ENCODE measurements around the gene VCP. TPM values are rescaled to one million over a fixed set of nuclear protein-coding genes. Genes with fewer than 3 reads are reported as not detected.
A peak's percentile ranks its signal among the peaks of the same experiment; 100 is the strongest.

Gene VCP
- total and polyA plus RNA-seq, 9 of the 15 experiments (the other 6 are each of a cell fraction or from before 2014, with no cell fraction given): 7.1 to 257 (median 199) TPM

DNA sequence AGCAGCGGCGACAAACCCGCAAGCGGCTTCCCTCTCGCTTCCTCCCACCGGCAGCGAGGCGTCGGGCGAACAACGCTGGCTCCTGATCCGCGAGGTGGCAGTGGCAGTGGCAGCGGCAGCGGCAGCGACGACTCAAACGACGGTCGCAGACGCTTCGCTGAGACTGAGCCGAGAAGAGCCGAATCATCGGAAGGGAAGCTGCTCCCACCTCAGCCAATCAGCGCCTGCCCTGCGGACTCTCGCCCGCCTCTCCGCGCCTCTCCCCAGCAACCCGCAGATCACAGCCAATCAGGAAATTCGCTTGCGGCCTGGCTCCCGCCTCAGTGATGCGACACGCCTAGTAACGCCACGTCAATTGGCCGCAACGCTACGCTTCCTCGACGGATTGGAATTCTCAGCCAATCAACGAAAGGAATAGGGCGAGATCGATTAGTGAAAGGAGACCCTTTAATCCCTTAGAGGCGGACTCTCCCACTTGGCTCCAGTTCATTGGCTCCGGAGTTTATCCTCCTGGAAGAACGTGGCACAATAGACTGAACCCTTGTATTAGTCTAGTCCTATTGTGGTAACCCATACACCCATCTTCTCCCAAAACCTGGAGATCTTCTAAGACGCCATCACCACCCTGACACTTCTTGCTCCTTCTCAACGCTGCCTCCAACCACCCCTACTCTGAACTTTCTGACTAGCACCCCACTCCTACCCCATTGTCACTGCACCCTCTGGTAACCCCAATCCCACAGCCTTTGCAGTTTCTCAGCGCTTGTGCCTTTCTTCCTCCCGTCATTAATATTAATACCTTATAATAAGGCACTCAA, at the start of gene VCP (continued):
- TF ChIP-seq MAFK (IDR thresholded peaks at IDR 0.05; ENCODE audit: low read length): peak; percentile 43
- TF ChIP-seq, protein P1, sequence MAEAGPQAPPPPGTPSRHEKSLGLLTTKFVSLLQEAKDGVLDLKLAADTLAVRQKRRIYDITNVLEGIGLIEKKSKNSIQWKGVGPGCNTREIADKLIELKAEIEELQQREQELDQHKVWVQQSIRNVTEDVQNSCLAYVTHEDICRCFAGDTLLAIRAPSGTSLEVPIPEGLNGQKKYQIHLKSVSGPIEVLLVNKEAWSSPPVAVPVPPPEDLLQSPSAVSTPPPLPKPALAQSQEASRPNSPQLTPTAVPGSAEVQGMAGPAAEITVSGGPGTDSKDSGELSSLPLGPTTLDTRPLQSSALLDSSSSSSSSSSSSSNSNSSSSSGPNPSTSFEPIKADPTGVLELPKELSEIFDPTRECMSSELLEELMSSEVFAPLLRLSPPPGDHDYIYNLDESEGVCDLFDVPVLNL (CRISPR knock-in tag; IDR thresholded peaks at IDR 0.05; ENCODE audit: low read depth): no peak
- TF ChIP-seq POLR2AphosphoS2 (IDR thresholded peaks at IDR 0.05; ENCODE audit: low read length): peak; percentile 80; the same call in 1 of the 2 replicates
- TF ChIP-seq, protein P2, sequence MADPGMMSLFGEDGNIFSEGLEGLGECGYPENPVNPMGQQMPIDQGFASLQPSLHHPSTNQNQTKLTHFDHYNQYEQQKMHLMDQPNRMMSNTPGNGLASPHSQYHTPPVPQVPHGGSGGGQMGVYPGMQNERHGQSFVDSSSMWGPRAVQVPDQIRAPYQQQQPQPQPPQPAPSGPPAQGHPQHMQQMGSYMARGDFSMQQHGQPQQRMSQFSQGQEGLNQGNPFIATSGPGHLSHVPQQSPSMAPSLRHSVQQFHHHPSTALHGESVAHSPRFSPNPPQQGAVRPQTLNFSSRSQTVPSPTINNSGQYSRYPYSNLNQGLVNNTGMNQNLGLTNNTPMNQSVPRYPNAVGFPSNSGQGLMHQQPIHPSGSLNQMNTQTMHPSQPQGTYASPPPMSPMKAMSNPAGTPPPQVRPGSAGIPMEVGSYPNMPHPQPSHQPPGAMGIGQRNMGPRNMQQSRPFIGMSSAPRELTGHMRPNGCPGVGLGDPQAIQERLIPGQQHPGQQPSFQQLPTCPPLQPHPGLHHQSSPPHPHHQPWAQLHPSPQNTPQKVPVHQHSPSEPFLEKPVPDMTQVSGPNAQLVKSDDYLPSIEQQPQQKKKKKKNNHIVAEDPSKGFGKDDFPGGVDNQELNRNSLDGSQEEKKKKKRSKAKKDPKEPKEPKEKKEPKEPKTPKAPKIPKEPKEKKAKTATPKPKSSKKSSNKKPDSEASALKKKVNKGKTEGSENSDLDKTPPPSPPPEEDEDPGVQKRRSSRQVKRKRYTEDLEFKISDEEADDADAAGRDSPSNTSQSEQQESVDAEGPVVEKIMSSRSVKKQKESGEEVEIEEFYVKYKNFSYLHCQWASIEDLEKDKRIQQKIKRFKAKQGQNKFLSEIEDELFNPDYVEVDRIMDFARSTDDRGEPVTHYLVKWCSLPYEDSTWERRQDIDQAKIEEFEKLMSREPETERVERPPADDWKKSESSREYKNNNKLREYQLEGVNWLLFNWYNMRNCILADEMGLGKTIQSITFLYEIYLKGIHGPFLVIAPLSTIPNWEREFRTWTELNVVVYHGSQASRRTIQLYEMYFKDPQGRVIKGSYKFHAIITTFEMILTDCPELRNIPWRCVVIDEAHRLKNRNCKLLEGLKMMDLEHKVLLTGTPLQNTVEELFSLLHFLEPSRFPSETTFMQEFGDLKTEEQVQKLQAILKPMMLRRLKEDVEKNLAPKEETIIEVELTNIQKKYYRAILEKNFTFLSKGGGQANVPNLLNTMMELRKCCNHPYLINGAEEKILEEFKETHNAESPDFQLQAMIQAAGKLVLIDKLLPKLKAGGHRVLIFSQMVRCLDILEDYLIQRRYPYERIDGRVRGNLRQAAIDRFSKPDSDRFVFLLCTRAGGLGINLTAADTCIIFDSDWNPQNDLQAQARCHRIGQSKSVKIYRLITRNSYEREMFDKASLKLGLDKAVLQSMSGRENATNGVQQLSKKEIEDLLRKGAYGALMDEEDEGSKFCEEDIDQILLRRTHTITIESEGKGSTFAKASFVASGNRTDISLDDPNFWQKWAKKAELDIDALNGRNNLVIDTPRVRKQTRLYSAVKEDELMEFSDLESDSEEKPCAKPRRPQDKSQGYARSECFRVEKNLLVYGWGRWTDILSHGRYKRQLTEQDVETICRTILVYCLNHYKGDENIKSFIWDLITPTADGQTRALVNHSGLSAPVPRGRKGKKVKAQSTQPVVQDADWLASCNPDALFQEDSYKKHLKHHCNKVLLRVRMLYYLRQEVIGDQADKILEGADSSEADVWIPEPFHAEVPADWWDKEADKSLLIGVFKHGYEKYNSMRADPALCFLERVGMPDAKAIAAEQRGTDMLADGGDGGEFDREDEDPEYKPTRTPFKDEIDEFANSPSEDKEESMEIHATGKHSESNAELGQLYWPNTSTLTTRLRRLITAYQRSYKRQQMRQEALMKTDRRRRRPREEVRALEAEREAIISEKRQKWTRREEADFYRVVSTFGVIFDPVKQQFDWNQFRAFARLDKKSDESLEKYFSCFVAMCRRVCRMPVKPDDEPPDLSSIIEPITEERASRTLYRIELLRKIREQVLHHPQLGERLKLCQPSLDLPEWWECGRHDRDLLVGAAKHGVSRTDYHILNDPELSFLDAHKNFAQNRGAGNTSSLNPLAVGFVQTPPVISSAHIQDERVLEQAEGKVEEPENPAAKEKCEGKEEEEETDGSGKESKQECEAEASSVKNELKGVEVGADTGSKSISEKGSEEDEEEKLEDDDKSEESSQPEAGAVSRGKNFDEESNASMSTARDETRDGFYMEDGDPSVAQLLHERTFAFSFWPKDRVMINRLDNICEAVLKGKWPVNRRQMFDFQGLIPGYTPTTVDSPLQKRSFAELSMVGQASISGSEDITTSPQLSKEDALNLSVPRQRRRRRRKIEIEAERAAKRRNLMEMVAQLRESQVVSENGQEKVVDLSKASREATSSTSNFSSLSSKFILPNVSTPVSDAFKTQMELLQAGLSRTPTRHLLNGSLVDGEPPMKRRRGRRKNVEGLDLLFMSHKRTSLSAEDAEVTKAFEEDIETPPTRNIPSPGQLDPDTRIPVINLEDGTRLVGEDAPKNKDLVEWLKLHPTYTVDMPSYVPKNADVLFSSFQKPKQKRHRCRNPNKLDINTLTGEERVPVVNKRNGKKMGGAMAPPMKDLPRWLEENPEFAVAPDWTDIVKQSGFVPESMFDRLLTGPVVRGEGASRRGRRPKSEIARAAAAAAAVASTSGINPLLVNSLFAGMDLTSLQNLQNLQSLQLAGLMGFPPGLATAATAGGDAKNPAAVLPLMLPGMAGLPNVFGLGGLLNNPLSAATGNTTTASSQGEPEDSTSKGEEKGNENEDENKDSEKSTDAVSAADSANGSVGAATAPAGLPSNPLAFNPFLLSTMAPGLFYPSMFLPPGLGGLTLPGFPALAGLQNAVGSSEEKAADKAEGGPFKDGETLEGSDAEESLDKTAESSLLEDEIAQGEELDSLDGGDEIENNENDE (IDR thresholded peaks at IDR 0.05; ENCODE audit: low read depth, low read length): no peak
- TF ChIP-seq, protein P3, sequence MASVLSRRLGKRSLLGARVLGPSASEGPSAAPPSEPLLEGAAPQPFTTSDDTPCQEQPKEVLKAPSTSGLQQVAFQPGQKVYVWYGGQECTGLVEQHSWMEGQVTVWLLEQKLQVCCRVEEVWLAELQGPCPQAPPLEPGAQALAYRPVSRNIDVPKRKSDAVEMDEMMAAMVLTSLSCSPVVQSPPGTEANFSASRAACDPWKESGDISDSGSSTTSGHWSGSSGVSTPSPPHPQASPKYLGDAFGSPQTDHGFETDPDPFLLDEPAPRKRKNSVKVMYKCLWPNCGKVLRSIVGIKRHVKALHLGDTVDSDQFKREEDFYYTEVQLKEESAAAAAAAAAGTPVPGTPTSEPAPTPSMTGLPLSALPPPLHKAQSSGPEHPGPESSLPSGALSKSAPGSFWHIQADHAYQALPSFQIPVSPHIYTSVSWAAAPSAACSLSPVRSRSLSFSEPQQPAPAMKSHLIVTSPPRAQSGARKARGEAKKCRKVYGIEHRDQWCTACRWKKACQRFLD (CRISPR knock-in tag; IDR thresholded peaks at IDR 0.05): no peak
- TF ChIP-seq POLR2B (IDR thresholded peaks at IDR 0.05; ENCODE audit: low read depth, partially characterized antibody): peak; percentile 81
- TF ChIP-seq MCM5 (IDR thresholded peaks at IDR 0.05; ENCODE audit: low read depth): no peak
- TF ChIP-seq, protein P4, sequence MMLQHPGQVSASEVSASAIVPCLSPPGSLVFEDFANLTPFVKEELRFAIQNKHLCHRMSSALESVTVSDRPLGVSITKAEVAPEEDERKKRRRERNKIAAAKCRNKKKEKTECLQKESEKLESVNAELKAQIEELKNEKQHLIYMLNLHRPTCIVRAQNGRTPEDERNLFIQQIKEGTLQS (IDR thresholded peaks at IDR 0.05): no peak
- TF ChIP-seq, protein P4 (CRISPR knock-in tag; conservative IDR thresholded peaks at IDR 0.05): no peak
- TF ChIP-seq SUPT5H (IDR thresholded peaks at IDR 0.05): peak; percentile 91
- TF ChIP-seq KDM4B (IDR thresholded peaks at IDR 0.05; ENCODE audit: borderline replicate concordance in 2 of 2, low read depth in 1 of 2): peak in 1 of 2 experiments; percentile 46; a peak in 1 of 4 replicates

All from K562 (cell line).